ENCODE data around the gene RNU1-2. TPM values are rescaled to one million over a fixed set of nuclear protein-coding genes. Genes with fewer than 3 reads are reported as not detected.
A peak's percentile ranks its signal among the peaks of the same experiment; 100 is the strongest.

RNU1-2 gene
- total and polyA plus RNA-seq, 2 experiments from 2014 or later: under 0.01 TPM; not detected in 1

DNA sequence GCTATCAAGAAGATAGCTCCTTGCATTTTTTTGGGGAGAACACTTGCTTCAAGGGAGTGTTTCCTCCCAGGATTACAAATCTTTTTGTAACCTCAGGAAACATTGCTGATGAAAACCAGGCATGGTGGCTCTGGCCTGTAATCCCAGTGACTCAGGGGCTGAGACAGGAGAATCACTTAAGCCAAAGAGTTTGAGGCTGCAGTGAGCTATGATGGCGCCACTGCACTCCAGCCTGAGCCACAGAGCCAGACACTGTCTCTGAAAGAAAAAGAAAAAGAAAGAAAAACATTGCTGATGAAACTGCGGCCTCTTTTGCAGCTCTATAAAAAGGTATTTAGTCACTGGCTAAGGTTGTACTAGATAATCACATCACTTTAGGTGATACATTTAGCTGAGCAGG is 7.3 kb downstream of the RNU1-2 start:
- no peaks in the 10 kb centered on the region for H3K9me3 ChIP-seq (ENCODE audit: low read depth)
- DNase-seq (ENCODE audit: low read depth in 1 of 2, low spot score in 1 of 2): peak; percentile 28 to 66
- peak overlapping the region; percentile 100 for H3K27ac ChIP-seq

DNA sequence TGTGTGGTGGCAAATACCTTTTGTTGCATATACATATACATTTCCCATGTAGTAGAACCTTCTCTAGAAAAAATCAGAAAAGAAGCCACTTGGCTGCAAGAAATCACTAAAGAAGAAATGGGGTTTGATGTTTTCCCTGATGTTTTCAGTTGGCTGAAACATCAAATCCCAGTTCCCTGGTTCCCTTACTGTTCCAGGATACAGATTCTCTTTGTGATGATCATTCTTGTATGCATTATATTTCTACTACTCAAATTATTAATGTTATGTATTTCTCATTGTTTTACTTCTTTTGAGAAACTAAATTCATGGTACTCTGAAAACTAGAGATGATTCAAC is 7.6 kb downstream of the RNU1-2 start:
- Histone ChIP-seq H3K9me3 (ENCODE audit: low read depth) (no peaks in the 10 kb centered on the region), H3K4me1 (ENCODE audit: low read depth) (peaks cover 17% of the 10 kb centered on the region), H3K27ac (peak overlapping the region; percentile 100), H3K36me3 (no peaks in the 10 kb centered on the region), H3K27me3 (no peaks in the 10 kb centered on the region), H3K4me3 (peak overlapping the region; percentile 31)
- TF ChIP-seq CTCF (IDR thresholded peaks at IDR 0.05; ENCODE audit: low read depth, low read length): no peak
- DNase-seq (ENCODE audit: low read depth in 1 of 2, low spot score in 1 of 2): no peak

More for the DNA sequence above, 7.3 kb downstream of the RNU1-2 start:
- H3K4me1 ChIP-seq (ENCODE audit: low read depth): peaks cover 17% of the 10 kb centered on the region
- no peak overlapping the region for H3K4me3 ChIP-seq
- H3K27me3 ChIP-seq: no peaks in the 10 kb centered on the region
- H3K36me3 ChIP-seq: no peaks in the 10 kb centered on the region
- peak; percentile 6 for TF ChIP-seq CTCF (IDR thresholded peaks at IDR 0.05; ENCODE audit: low read depth, low read length)

GRCh38 chr1:16904560-16905109 is 8.9 kb downstream of the RNU1-2 start:
- DNase-seq (ENCODE audit: low read depth in 1 of 2, low spot score in 1 of 2): peak; percentile 97 to 100
- Histone ChIP-seq H3K4me3 (peak overlapping the region; percentile 31), H3K9me3 (ENCODE audit: low read depth) (no peaks in the 10 kb centered on the region), H3K4me1 (ENCODE audit: low read depth) (peaks cover 17% of the 10 kb centered on the region), H3K27me3 (no peaks in the 10 kb centered on the region), H3K27ac (peak overlapping the region; percentile 100), H3K36me3 (no peaks in the 10 kb centered on the region)
- TF ChIP-seq CTCF (IDR thresholded peaks at IDR 0.05; ENCODE audit: low read depth, low read length): no peak

- peak; percentile 64 to 95 for DNase-seq (ENCODE audit: low read depth in 1 of 2, low spot score in 1 of 2)
- no peak for TF ChIP-seq CTCF (IDR thresholded peaks at IDR 0.05; ENCODE audit: low read depth, low read length)
- Histone ChIP-seq H3K27ac (peak overlapping the region; percentile 100), H3K4me1 (ENCODE audit: low read depth) (peaks cover 16% of the 10 kb centered on the region), H3K36me3 (no peaks in the 10 kb centered on the region), H3K27me3 (no peaks in the 10 kb centered on the region), H3K4me3 (peak overlapping the region; percentile 31), H3K9me3 (ENCODE audit: low read depth) (no peaks in the 10 kb centered on the region)
Observed at GRCh38 chr1:16905110-16905867, 9.5 kb downstream of the RNU1-2 start.

DNA sequence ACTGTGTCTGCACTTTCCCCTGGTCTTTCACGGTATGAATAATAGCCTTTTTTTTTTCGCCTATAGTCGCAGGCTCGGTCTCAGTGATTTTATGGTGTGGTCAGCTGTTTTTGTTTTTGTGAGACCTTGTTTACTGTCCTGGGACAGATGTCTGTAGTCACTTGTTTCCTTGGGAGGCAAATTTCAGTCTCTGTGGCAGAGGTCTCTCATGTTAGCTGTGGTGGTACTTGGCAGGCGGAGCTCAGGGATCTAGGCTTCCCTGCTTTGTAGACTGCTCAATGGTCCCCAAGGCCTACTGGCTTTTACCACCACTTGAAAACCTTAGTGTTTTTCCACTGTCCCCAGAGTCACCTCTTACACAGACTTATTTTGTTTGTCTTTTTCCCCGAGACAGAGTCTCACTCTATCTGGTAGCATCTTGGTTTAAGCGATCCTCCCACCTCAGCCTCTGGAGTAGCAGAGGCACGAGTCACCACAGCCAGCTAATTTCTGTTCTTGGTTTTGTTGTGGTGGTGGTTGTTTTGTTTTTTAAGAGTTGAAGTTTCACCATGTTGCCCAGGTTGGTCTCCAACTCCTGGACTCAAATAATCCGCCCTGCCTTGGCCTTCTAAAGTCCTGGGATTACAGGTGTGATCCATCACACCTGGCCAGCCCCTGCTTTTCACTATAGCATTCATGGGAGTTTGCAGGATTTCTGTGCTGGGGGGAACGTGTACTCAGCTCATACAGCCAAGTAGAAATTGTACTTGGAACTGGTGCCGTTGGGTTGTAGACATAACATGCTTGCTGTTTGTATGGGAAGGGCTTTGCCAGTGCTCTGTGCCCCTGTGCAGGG is 10.3 kb downstream of the RNU1-2 start:
- H3K36me3 ChIP-seq: no peaks in the 10 kb centered on the region
- no peak for DNase-seq (ENCODE audit: low read depth in 1 of 2, low spot score in 1 of 2)
- no peak for TF ChIP-seq CTCF (IDR thresholded peaks at IDR 0.05; ENCODE audit: low read depth, low read length)

More for the DNA sequence above, 10.3 kb downstream of the RNU1-2 start:
- no peaks in the 10 kb centered on the region for H3K9me3 ChIP-seq (ENCODE audit: low read depth)
- no peak overlapping the region for H3K4me3 ChIP-seq
- H3K27me3 ChIP-seq: no peaks in the 10 kb centered on the region
- H3K4me1 ChIP-seq (ENCODE audit: low read depth): peaks cover 11% of the 10 kb centered on the region
- H3K27ac ChIP-seq: peak overlapping the region; percentile 100

Data from cardiac muscle cell (in vitro differentiated cells and primary cell).